GM19328 (cell line): Measurements from ENCODE around the gene BHLHE23.
"Not testable (repeated sequence)": the region's sequence is repeated elsewhere in the genome, so short reads cannot be mapped to it uniquely, and the experiment has no call there.

ENCODE experiments used
- ATAC-seq: cut with Tn5 transposase; IDR thresholded peaks from one replicate; pipeline ENCODE4 v1.9.1; 2021; ENCODE audit warnings: mild to moderate bottlenecking, moderate library complexity; ENCODE audit not compliant: unreplicated experiment

Gene BHLHE23

DNA sequence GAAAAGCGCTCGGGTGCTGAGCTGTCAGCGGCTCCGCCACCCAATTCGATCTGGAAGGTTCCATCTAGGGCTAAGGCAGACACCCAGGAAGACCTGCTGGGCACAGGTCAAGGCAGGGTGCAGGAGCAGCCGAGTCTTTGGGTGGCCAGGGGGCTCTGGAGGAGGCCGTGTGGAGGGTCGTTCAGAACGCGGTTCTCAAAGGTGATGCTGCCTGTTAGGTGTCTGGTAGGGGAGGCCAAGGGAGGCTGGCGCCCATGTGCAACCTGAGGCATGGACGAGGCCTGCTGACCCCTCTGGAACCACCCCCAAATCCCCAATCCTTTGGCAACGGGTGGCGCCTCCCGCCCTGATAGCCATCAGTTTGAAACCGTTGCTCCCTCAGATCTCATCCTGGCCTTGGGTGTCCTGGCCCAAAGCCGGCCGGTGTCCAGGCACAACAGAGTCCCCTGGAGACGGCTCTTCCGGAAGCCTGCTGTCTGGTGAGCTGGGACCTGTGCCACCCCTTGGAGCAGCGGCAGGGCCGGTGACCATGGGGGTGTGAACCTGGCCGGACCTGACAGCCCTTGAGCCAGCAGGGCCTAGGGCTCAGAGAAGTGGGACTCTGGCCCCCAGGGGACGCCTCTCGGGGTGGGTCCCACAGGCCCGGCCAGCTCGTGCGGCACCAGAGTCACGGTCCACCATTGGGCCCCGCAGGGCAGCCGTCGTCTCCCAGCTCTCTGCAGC lies 43.7 kb downstream of the BHLHE23 start:
- no peak for ATAC-seq

DNA sequence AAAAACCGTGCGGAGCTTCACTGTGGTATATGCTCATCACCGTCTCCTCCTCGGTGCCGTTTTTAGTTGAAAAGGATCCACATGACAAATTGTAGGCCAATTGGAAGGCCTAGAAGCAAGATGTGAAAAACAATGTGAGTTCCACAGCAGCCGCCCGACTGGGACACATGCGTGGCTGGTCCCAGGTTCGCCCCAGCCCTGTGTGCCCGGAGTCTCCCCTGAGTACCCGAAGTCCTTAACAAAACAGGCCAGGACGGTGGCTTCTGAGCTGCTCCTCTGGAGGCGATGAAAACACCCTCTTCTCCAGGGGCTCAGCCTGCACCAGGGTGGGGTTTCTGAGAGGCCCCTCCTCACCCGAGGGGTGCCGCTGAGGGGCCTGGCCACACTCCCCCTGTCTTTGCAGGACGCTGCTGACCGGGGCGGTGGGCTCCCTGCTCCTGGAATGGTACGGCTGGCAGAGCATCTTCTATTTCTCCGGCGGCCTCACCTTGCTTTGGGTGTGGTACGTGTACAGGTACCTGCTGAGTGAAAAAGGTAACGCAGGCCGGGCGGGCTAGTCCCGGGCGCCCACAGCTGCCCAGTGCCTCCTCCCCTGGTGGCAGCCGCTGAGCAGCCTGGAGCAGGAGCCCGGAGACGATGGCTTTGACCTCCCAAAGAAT lies 44.4 kb downstream of the BHLHE23 start:
- no peak for ATAC-seq

DNA sequence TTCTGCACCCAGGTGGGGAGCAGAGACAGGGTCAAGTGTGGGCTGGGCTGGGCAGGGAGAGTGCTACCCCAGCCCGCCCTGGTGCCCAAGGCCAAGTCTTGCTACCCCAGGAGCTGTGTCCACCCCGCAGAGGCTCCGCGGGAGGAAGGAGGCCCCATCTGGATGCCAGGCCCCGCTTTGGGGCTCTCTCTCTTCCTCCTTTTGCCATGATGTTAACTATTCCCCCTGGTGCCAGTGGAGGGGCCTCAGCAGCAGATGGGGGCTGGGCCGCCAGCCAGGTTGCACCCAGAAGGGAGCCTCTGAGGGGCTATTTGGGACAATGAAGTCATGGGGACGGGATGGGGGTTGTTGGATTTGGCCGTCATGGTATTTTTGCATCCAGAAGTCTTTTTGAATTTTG lies 45.0 kb downstream of the BHLHE23 start:
- no peak for ATAC-seq

DNA sequence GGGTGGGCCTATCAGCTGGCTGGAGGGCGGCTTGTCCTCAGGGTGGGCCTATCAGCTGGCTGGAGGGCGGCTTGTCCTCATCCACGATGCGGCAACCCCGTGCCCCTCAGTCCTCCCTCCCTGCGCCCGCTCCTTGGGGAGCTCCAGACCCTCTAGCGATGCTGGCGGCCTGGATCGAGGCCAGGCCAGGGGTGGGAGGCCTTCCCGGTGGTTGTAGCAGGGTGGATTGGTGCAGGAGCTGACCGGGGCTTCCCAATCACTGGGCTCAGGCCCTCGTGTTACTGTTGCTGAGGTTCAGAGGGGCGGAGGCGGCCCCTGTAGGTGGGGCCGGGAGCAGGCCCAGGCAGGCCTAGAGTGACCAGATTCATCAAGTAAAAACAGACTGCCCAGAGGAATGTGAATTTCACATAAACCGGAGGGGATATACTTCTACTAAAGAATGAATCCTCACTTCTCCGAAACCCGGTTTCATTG lies 45.4 kb downstream of the BHLHE23 start:
- ATAC-seq = no peak

DNA sequence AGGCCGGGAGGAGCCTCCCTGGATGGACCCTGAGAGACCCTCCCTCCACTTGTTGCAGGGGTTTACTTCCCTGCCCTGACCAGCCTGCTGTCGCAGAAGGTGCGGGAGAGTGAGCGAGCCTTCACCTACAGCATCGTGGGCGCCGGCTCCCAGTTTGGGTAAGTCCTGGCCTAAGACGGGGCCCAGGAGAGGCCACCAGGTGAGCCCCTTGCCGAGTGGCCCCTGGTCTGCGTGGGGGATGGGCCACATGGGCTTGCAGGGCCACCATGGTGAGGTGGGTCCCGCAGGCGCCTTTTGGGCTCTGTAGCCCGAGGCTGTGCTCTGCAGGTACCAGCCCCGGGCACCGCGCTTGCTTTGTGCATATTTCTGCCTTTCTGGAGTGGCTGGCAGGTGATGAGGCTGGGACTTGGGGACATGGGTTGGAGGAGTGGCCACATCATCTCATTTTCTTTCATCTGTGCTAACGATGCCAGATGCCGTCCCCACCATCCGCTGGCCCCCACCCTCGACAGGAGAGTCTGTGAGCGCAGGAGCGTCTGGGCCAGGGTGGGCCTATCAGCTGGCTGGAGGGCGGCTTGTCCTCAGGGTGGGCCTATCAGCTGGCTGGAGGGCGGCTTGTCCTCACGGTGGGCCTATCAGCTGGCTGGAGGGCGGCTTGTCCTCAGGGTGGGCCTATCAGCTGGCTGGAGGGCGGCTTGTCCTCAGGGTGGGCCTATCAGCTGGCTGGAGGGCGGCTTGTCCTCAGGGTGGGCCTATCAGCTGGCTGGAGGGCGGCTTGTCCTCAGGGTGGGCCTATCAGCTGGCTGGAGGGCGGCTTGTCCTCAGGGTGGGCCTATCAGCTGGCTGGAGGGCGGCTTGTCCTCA lies 46.1 kb downstream of the BHLHE23 start:
- ATAC-seq = not testable (repeated sequence)

DNA sequence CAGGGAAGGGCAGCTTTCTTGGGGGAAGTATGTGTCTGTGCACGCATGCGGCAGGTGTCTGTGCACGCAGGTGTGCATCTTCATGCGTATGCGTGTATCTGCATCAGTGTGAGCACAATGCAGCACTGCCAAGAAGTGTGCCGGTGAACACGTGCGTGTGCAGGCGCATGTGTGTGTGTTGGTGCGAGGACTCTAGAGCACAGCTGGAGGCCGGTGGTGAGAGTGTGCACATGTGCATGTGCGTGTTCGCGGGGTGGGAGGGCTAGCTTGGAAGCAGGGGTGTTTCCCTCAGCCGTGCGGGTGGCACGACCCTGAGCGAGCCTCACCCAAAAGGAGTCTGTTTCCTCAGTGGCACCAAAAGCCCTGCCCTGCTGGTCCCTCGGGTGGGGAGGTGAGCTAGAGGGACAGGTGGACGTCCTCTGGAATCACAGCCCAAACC lies 46.7 kb downstream of the BHLHE23 start:
- no peak for ATAC-seq

DNA sequence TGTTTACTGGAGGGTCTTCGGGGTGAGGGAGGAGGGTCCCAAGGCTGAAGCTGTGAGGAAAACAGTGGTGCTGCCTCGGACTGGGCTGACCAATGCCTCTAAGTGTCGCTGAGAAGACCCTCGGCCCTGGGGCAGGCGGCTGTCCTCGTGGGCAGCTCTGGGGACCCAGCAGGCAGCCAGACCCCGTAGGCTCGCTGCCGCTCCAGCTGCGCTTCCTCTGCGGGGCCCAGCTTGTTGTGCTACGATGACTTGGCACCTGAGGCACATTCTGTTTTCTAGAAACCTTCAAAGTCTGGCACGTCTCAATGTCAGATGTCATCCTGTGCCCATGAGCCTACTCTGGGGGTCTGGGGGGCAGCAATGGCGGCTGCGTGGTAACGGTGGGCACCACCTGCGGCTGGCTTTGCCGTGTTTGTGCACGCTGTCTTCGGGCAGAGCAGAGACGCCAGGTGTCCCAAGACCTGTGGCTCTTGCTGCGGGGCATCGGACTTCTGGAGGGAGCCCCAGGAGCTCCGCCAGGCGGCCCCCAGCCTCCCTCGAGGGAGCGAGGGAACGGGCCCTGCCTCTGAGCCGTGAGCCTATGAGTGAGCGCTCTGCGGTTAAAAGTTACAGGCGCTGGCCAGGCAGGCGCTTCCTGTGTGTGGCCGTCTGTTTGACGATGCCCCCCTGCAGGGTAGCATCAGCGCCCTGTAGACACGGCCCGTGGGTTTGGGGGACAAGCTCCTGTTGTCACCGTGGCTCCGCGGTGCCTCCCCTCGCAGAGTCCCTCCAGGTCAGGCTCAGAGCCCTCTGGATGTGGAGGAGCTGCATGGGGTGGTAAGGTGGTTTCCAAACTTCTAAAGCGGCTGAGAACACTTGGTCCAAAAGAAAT lies 47.4 kb downstream of the BHLHE23 start:
- ATAC-seq = no peak

DNA sequence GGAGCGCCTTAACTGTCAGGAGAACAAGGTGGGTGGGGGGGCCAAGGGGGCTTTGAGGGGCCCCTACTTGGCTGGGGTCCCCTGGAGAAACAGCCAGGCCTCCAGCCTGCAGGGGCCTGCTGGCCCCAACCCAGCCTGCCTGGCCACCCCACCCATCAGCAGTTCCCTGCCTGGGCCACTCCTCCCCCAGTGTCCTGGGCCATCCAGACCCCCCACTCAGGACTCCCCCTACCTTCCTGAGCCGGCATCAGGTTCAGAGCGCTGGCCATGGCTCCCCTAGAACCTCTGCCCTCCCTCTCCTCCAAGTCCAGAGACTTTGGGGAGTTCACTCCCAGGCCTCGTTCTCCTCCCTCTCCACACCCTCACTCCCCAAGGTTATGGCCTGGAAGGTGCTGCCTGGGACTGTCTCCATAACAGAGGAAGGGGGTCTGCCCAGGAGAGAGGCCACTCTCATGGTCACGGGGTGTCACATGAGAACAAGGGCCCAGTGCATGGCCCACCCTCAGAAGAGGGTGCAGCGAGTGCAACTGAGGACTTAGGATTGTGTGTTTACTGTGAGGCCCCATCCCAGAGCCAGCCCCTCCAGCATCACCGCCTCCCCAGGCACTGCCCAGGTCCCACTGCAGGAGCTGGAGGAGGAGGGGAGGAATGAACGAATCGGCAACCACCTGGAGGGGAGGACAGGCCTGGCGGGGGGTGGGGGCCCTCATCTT lies 48.2 kb downstream of the BHLHE23 start:
- ATAC-seq = no peak

DNA sequence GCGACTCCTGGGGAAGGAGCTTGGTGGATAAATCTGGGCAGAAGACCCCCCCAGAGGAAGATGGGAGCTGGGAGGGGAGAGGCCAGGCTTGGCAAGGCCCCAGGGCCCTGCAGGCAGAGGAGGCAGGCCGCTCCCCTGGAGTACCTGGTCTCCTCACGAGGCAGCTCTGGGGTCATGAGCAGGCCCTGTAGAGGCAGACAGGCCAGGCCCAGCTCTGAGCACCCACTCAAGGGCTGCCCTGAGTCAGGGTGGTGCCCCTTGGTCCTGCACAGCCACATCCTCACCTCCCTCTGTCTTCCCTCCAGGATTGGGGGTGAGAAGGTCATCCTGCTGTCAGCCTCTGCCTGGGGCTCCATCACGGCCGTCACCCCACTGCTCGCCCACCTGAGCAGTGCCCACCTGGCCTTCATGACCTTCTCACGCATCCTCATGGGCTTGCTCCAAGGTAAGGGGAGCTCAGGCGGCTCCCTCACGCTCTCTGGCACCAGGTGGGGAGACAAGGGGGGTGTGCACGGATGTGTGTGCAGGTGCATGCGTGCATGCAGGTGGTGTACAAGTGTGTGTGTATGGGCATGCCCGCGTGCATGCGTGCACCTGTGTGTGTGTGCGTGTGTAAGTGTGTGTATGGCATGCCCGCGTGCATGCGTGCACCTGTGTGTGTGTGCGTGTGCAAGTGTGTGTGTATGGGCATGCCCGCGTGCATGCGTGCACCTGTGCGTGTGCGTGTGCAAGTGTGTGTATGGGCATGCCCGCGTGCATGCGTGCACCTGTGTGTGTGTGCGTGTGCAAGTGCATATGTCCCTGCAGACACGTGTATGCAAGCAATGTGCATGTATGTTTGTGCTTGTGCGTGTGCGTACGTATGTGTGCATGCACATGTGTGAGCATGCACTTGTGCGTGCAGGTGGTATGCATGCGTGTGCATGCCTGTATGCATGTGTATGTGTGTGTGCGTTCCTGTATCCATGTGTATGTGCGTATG lies 49.3 kb downstream of the BHLHE23 start:
- ATAC-seq = no peak

DNA sequence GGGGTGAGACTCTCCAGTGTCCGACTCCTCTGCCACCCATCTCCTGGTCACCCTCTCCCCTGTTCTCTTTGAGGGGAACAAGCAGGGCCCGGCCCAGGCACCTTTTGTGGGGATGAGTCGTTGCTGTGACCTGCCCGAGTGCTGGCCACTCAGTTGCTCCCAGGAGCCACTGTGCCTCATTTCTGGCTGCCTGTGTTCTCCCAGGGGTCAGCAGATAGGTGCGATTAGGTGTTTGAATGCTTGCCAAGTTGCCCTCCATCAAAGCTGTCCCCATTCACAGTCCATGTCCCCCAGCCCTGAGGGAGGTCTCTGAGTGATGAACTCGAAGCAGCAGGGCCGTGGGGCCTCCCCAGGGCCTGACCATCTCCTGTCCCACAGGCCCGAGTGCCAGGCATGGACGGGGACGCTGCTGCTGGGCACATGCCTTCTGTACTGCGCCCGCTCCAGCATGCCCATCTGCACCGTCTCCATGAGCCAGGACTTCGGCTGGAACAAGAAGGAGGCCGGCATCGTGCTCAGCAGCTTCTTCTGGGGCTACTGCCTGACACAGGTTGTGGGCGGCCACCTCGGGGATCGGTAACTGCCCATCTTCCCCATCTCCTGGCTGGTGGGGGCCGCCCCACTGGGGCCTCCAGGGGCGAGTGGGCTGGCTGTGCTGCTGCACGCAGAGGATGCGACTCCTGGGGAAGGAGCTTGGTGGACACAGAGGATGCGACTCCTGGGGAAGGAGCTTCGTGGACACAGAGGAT lies 50.2 kb downstream of the BHLHE23 start:
- no peak for ATAC-seq
